ENCODE measurements around the gene SEMA3E.

- TF ChIP-seq CTCF (IDR thresholded peaks at IDR 0.05; ENCODE audit: insufficient read depth, low read depth, low read length) (no peak), EZH2 (IDR thresholded peaks at IDR 0.05; ENCODE audit: insufficient read depth, low read length) (no peak)
Observed at GRCh38 chr7:83475420-83475819, 173.5 kb downstream of the SEMA3E start.

Measured in astrocyte (in vitro differentiated cells and primary cell).